HEK293 (cell line): ENCODE measurements around the gene GPR85.

Experiments used
- KLF1 ChIP-seq: fragments of 450-650 bp; formaldehyde crosslinking; IDR thresholded peaks from 2 replicates; pipeline ENCODE4 v1.5.1; 2016; ENCODE audit warnings: missing biosample characterization, missing genetic modification characterization
- REPIN1 ChIP-seq: fragments of 450-650 bp; formaldehyde crosslinking; IDR thresholded peaks from 2 replicates; pipeline ENCODE4 v1.5.1; 2017; ENCODE audit warnings: missing biosample characterization, missing genetic modification characterization, low read depth
- SP2 ChIP-seq: fragments of 450-650 bp; formaldehyde crosslinking; IDR thresholded peaks from 2 replicates; pipeline ENCODE4 v1.5.1; 2016; ENCODE audit warnings: missing biosample characterization, missing genetic modification characterization
- SP3 ChIP-seq: fragments of 450-650 bp; formaldehyde crosslinking; IDR thresholded peaks from 2 replicates; pipeline ENCODE4 v1.5.1; 2016; ENCODE audit warnings: missing biosample characterization, missing genetic modification characterization
- SP7 ChIP-seq: fragments of 450-650 bp; formaldehyde crosslinking; IDR thresholded peaks from 2 replicates; pipeline ENCODE4 v1.5.1; 2016; ENCODE audit warnings: missing biosample characterization, missing genetic modification characterization
- YY2 ChIP-seq: fragments of 450-650 bp; formaldehyde crosslinking; IDR thresholded peaks from 2 replicates; pipeline ENCODE4 v1.5.1; 2016; ENCODE audit warnings: missing biosample characterization, missing genetic modification characterization
- ZBTB11 ChIP-seq: fragments of 450-650 bp; formaldehyde crosslinking; conservative IDR thresholded peaks from 2 replicates; pipeline ENCODE4 v1.5.1; 2016; ENCODE audit warnings: low read depth, missing biosample characterization, missing genetic modification characterization
- ZBTB17 ChIP-seq: fragments of 450-650 bp; formaldehyde crosslinking; IDR thresholded peaks from 2 replicates; pipeline ENCODE4 v1.5.1; 2016; ENCODE audit warnings: missing biosample characterization, missing genetic modification characterization
- ZBTB20 ChIP-seq: fragments of 450-650 bp; formaldehyde crosslinking; IDR thresholded peaks from 2 replicates; pipeline ENCODE4 v1.5.1; 2016; ENCODE audit warnings: missing biosample characterization, missing genetic modification characterization
- ZFP3 ChIP-seq: fragments of 450-650 bp; formaldehyde crosslinking; IDR thresholded peaks from 2 replicates; pipeline ENCODE4 v1.5.1; 2016; ENCODE audit warnings: low read depth, missing biosample characterization, missing genetic modification characterization
- ZNF184 ChIP-seq: fragments of 450-650 bp; IDR thresholded peaks from 2 replicates; pipeline ENCODE4 v1.5.1; 2018; ENCODE audit warnings: missing biosample characterization, mild to moderate bottlenecking, missing genetic modification characterization
- ZNF324 ChIP-seq: fragments of 450-650 bp; formaldehyde crosslinking; IDR thresholded peaks from 2 replicates; pipeline ENCODE4 v1.5.1; 2016; ENCODE audit warnings: missing biosample characterization, missing genetic modification characterization
- ZNF335 ChIP-seq: fragments of 450-650 bp; formaldehyde crosslinking; conservative IDR thresholded peaks from 2 replicates; pipeline ENCODE4 v1.5.1; 2016; ENCODE audit warnings: missing biosample characterization, missing genetic modification characterization
- ZNF366 ChIP-seq: fragments of 450-650 bp; formaldehyde crosslinking; conservative IDR thresholded peaks from 2 replicates; pipeline ENCODE4 v1.5.1; 2016; ENCODE audit warnings: missing biosample characterization, missing genetic modification characterization
- ZNF521 ChIP-seq: fragments of 450-650 bp; formaldehyde crosslinking; IDR thresholded peaks from 2 replicates; pipeline ENCODE4 v1.5.1; 2017; ENCODE audit warnings: missing biosample characterization, mild to moderate bottlenecking, missing genetic modification characterization
- ZNF596 ChIP-seq: fragments of 450-650 bp; IDR thresholded peaks from 2 replicates; pipeline ENCODE4 v1.5.0; 2018; ENCODE audit warnings: missing biosample characterization, mild to moderate bottlenecking, missing genetic modification characterization, moderate library complexity
- ZNF600 ChIP-seq: fragments of 450-650 bp; formaldehyde crosslinking; IDR thresholded peaks from 2 replicates; pipeline ENCODE4 v1.5.1; 2016; ENCODE audit warnings: missing biosample characterization, missing genetic modification characterization
- ZNF629 ChIP-seq: fragments of 450-650 bp; formaldehyde crosslinking; IDR thresholded peaks from 2 replicates; pipeline ENCODE4 v1.5.1; 2017; ENCODE audit warnings: missing biosample characterization, missing genetic modification characterization
- ZNF660 ChIP-seq: fragments of 450-650 bp; IDR thresholded peaks from 2 replicates; pipeline ENCODE4 v1.5.1; 2018; ENCODE audit warnings: missing biosample characterization, mild to moderate bottlenecking, missing genetic modification characterization
- ZNF76 ChIP-seq: fragments of 450-650 bp; formaldehyde crosslinking; IDR thresholded peaks from 2 replicates; pipeline ENCODE4; 2016; ENCODE audit warnings: low read depth, missing biosample characterization, missing genetic modification characterization, borderline replicate concordance
- ZNF843 ChIP-seq: fragments of 450-650 bp; formaldehyde crosslinking; IDR thresholded peaks from 2 replicates; pipeline ENCODE4 v1.5.1; 2016; ENCODE audit warnings: missing biosample characterization, missing genetic modification characterization
- TF ChIP-seq, protein P1 (sequence below): fragments of 450-650 bp; formaldehyde crosslinking; IDR thresholded peaks from 2 replicates; pipeline ENCODE4 v1.5.1; 2017; ENCODE audit warnings: missing biosample characterization, missing genetic modification characterization
- TF ChIP-seq, protein P2 (sequence below): fragments of 450-650 bp; formaldehyde crosslinking; IDR thresholded peaks from 2 replicates; pipeline ENCODE4 v1.5.1; 2016; ENCODE audit warnings: missing biosample characterization, missing genetic modification characterization
- TF ChIP-seq, protein P3 (sequence below): fragments of 450-650 bp; formaldehyde crosslinking; optimal IDR thresholded peaks from 2 replicates; pipeline ENCODE3; 2016; ENCODE audit warnings: missing biosample characterization, mild to moderate bottlenecking, missing genetic modification characterization

Gene GPR85

GRCh38 chr7:113118074-113118959 is 31.7 kb upstream of the GPR85 start, which contains the start of gene SMIM30 (continued):
- TF ChIP-seq ZBTB11 (tag by site-specific recombination) (peak; percentile 17), ZNF843 (peak; percentile 40; the same call in 1 of the 2 replicates), ZNF600 (tag by site-specific recombination) (no peak), KLF1 (peak; percentile 71), ZBTB17 (tag by site-specific recombination) (peak; percentile 69), ZNF521 (tag by site-specific recombination) (no peak), ZBTB20 (tag by site-specific recombination) (peak; percentile 69; the same call in 1 of the 2 replicates), YY2 (tag by site-specific recombination) (peak; percentile 90), SP7 (tag by site-specific recombination) (peak; percentile 76), SP2 (tag by site-specific recombination) (0 out of 2 replicates have a peak, but pooled peaks have one; percentile 25), ZNF629 (tag by site-specific recombination) (peak; percentile 58), ZNF596 (tag by site-specific recombination) (no peak), ZNF184 (no peak), ZFP3 (tag by site-specific recombination) (0 out of 2 replicates have a peak, but pooled peaks have one; percentile 43), REPIN1 (tag by site-specific recombination) (peak; percentile 62; the same call in 1 of the 2 replicates), ZNF660 (tag by site-specific recombination) (peak; percentile 44; the same call in 1 of the 2 replicates), ZNF366 (tag by site-specific recombination) (no peak), SP3 (peak; percentile 76), ZNF335 (tag by site-specific recombination) (peak; percentile 92), ZNF324 (tag by site-specific recombination) (no peak), ZNF76 (peak; percentile 95)
- TF ChIP-seq, protein P1, sequence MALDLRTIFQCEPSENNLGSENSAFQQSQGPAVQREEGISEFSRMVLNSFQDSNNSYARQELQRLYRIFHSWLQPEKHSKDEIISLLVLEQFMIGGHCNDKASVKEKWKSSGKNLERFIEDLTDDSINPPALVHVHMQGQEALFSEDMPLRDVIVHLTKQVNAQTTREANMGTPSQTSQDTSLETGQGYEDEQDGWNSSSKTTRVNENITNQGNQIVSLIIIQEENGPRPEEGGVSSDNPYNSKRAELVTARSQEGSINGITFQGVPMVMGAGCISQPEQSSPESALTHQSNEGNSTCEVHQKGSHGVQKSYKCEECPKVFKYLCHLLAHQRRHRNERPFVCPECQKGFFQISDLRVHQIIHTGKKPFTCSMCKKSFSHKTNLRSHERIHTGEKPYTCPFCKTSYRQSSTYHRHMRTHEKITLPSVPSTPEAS, result no peak
- TF ChIP-seq, protein P2, sequence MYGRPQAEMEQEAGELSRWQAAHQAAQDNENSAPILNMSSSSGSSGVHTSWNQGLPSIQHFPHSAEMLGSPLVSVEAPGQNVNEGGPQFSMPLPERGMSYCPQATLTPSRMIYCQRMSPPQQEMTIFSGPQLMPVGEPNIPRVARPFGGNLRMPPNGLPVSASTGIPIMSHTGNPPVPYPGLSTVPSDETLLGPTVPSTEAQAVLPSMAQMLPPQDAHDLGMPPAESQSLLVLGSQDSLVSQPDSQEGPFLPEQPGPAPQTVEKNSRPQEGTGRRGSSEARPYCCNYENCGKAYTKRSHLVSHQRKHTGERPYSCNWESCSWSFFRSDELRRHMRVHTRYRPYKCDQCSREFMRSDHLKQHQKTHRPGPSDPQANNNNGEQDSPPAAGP (tag by site-specific recombination), result peak; percentile 25; the same call in 1 of the 2 replicates
- TF ChIP-seq, protein P3, sequence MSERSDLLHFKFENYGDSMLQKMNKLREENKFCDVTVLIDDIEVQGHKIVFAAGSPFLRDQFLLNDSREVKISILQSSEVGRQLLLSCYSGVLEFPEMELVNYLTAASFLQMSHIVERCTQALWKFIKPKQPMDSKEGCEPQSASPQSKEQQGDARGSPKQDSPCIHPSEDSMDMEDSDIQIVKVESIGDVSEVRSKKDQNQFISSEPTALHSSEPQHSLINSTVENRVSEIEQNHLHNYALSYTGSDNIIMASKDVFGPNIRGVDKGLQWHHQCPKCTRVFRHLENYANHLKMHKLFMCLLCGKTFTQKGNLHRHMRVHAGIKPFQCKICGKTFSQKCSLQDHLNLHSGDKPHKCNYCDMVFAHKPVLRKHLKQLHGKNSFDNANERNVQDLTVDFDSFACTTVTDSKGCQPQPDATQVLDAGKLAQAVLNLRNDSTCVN (tag by site-specific recombination), result peak; percentile 89
